ENCODE results near the gene TSEN2.

TSEN2 gene

GRCh38 chr3:12490547-12490946, 6.3 kb downstream of the TSEN2 start:
- DNase-seq (ENCODE audit: insufficient read length, low spot score): no peak
- TF ChIP-seq CTCF (IDR thresholded peaks at IDR 0.05; ENCODE audit: insufficient read depth, missing control alignments): no peak
- FAIRE-seq: no peak

- FAIRE-seq (no peak), DNase-seq (ENCODE audit: insufficient read length, low spot score) (no peak)
- TF ChIP-seq CTCF (IDR thresholded peaks at IDR 0.05; ENCODE audit: insufficient read depth, missing control alignments): no peak
Measured at GRCh38 chr3:12495749-12496452, 11.6 kb downstream of the TSEN2 start.

- DNase-seq (ENCODE audit: insufficient read length, low spot score) (no peak), FAIRE-seq (no peak)
- no peak for TF ChIP-seq CTCF (IDR thresholded peaks at IDR 0.05; ENCODE audit: insufficient read depth, missing control alignments)
Measured at GRCh38 chr3:12496453-12496761, 12.1 kb downstream of the TSEN2 start.

- TF ChIP-seq CTCF (IDR thresholded peaks at IDR 0.05; ENCODE audit: insufficient read depth, missing control alignments): no peak
- DNase-seq (ENCODE audit: insufficient read length, low spot score) (no peak), FAIRE-seq (no peak)
Measured at GRCh38 chr3:12499474-12499873, 15.2 kb downstream of the TSEN2 start.

- DNase-seq (ENCODE audit: insufficient read length, low spot score): no peak
- FAIRE-seq: no peak
- TF ChIP-seq CTCF (IDR thresholded peaks at IDR 0.05; ENCODE audit: insufficient read depth, missing control alignments): no peak
Measured at GRCh38 chr3:12501360-12502020, 17.2 kb downstream of the TSEN2 start.

- FAIRE-seq (no peak), DNase-seq (ENCODE audit: insufficient read length, low spot score) (no peak)
- no peak for TF ChIP-seq CTCF (IDR thresholded peaks at IDR 0.05; ENCODE audit: insufficient read depth, missing control alignments)
Measured at GRCh38 chr3:12503126-12503957, 19.1 kb downstream of the TSEN2 start.
